B cell (primary cell): ENCODE results near the gene PMPCA.

ENCODE experiments used
- CTCF ChIP-seq: fragments of 200-600 bp; IDR thresholded peaks from one replicate; pipeline ENCODE4 v1.8.0; 2022; ENCODE audit warnings: antibody characterized with exemption, mild to moderate bottlenecking
- EZH2 ChIP-seq: IDR thresholded peaks from 2 replicates; pipeline ENCODE4 v1.6.1; 2012; ENCODE audit warnings: borderline replicate concordance, low read depth, mild to moderate bottlenecking, moderate library complexity, low read length; ENCODE audit not compliant: insufficient read depth, poor library complexity, severe bottlenecking

- no peak for TF ChIP-seq CTCF
- no peak for TF ChIP-seq EZH2
Observed at GRCh38 chr9:136467766-136468165, 57.3 kb downstream of the PMPCA start.
